ENCODE measurements around the gene CLCNKA. TPM values are rescaled to one million over a fixed set of nuclear protein-coding genes. Genes with fewer than 3 reads are reported as not detected.
"Not testable (repeated sequence)": the region's sequence is repeated elsewhere in the genome, so short reads cannot be mapped to it uniquely, and the experiment has no call there.

Gene CLCNKA
- total RNA-seq, 1 donor from 2014 or later = not detected

- Histone ChIP-seq H3K4me3 (ENCODE audit: low read depth, low read length) (no peak overlapping the region), H3K36me3 (ENCODE audit: control insufficient read depth, insufficient read depth, low read length) (no peaks in the 10 kb centered on the region), H3K27me3 (ENCODE audit: control insufficient read depth, insufficient read depth, low read length) (peaks cover 39% of the 10 kb centered on the region)
- no peak for TF ChIP-seq CTCF (IDR thresholded peaks at IDR 0.05; ENCODE audit: insufficient read depth, low read length, poor library complexity, severe bottlenecking)
- no peak for DNase-seq (ENCODE audit: low read depth)
Observed at GRCh38 chr1:16020325-16020724, 1.5 kb upstream of the CLCNKA start.

GRCh38 chr1:16020878-16021277, 958 bp upstream of the CLCNKA start:
- peaks cover 39% of the 10 kb centered on the region for H3K27me3 ChIP-seq (ENCODE audit: control insufficient read depth, insufficient read depth, low read length)
- H3K36me3 ChIP-seq (ENCODE audit: control insufficient read depth, insufficient read depth, low read length); H3K4me3 ChIP-seq (ENCODE audit: low read depth, low read length); DNase-seq (ENCODE audit: low read depth): not testable (repeated sequence)

GRCh38 chr1:16022393-16022792, 557 bp downstream of the CLCNKA start:
- no peak overlapping the region for H3K4me3 ChIP-seq (ENCODE audit: low read depth, low read length)
- peaks cover 50% of the 10 kb centered on the region for H3K27me3 ChIP-seq (ENCODE audit: control insufficient read depth, insufficient read depth, low read length)
- TF ChIP-seq CTCF (IDR thresholded peaks at IDR 0.05; ENCODE audit: insufficient read depth, low read length, poor library complexity, severe bottlenecking) = no peak
- no peak for DNase-seq (ENCODE audit: low read depth)
- H3K36me3 ChIP-seq (ENCODE audit: control insufficient read depth, insufficient read depth, low read length) = no peaks in the 10 kb centered on the region

- Histone ChIP-seq H3K4me3 (ENCODE audit: low read depth, low read length) (no peak overlapping the region), H3K36me3 (ENCODE audit: control insufficient read depth, insufficient read depth, low read length) (no peaks in the 10 kb centered on the region), H3K27me3 (ENCODE audit: control insufficient read depth, insufficient read depth, low read length) (peaks cover 55% of the 10 kb centered on the region)
- no peak for TF ChIP-seq CTCF (IDR thresholded peaks at IDR 0.05; ENCODE audit: insufficient read depth, low read length, poor library complexity, severe bottlenecking)
- DNase-seq (ENCODE audit: low read depth) = no peak
Observed at GRCh38 chr1:16023050-16023653, 1.3 kb downstream of the CLCNKA start.

- H3K4me3 ChIP-seq (ENCODE audit: low read depth, low read length); DNase-seq (ENCODE audit: low read depth); H3K36me3 ChIP-seq (ENCODE audit: control insufficient read depth, insufficient read depth, low read length): not testable (repeated sequence)
- peaks cover 51% of the 10 kb centered on the region for H3K27me3 ChIP-seq (ENCODE audit: control insufficient read depth, insufficient read depth, low read length)
Observed at GRCh38 chr1:16026302-16026701, 4.5 kb downstream of the CLCNKA start.

GRCh38 chr1:16026723-16027484, 5.1 kb downstream of the CLCNKA start:
- no peak for DNase-seq (ENCODE audit: low read depth)
- Histone ChIP-seq H3K27me3 (ENCODE audit: control insufficient read depth, insufficient read depth, low read length) (peaks cover 47% of the 10 kb centered on the region), H3K36me3 (ENCODE audit: control insufficient read depth, insufficient read depth, low read length) (no peaks in the 10 kb centered on the region), H3K4me3 (ENCODE audit: low read depth, low read length) (no peak overlapping the region)
- TF ChIP-seq CTCF (IDR thresholded peaks at IDR 0.05; ENCODE audit: insufficient read depth, low read length, poor library complexity, severe bottlenecking) = no peak
